Muscle of back (tissue), 11 donors: ENCODE data around the gene TRERF1. TPM values are rescaled to one million over a fixed set of nuclear protein-coding genes. Genes with fewer than 3 reads are reported as not detected.

ENCODE experiments used
- DNase-seq, 3 donors: peaks; one replicate each; pipeline versions ENCODE4 v3.0.0 to v3.0.0-alpha.2; 2013
- polyA plus RNA-seq, 10 donors: library from polyadenylated mRNA; unstranded; fragments of 120-200 nt; gene quantifications; one replicate each; pipeline ENCODE4 v1.2.1, GENCODE V29; 2013; ENCODE audit not compliant: insufficient read length in 10 of 10

Gene TRERF1
- polyA plus RNA-seq, 10 donors = 7.1 to 12.6 (median 8.7) TPM

- peak in 2 of 3 donors; percentile 30 to 59 for DNase-seq
Observed at GRCh38 chr6:42313941-42314570, 137.7 kb downstream of the TRERF1 start.

- DNase-seq = no peak
Observed at GRCh38 chr6:42313038-42313437, 138.7 kb downstream of the TRERF1 start.

- DNase-seq = no peak
Observed at GRCh38 chr6:42307141-42307470, 144.6 kb downstream of the TRERF1 start.

GRCh38 chr6:42306439-42307140, 145.1 kb downstream of the TRERF1 start:
- DNase-seq = no peak

- DNase-seq = no peak
Observed at GRCh38 chr6:42304053-42304712, 147.5 kb downstream of the TRERF1 start.

- DNase-seq = peak in 1 of 3 donors; percentile 36
Observed at GRCh38 chr6:42302411-42302810, 149.3 kb downstream of the TRERF1 start.

- DNase-seq = no peak
Observed at GRCh38 chr6:42301986-42302385, 149.7 kb downstream of the TRERF1 start.

GRCh38 chr6:42300701-42301100, 151.0 kb downstream of the TRERF1 start:
- DNase-seq = no peak

GRCh38 chr6:42300185-42300584, 151.5 kb downstream of the TRERF1 start:
- no peak for DNase-seq

- DNase-seq = no peak
Observed at GRCh38 chr6:42297661-42298060, 154.1 kb downstream of the TRERF1 start.

GRCh38 chr6:42296614-42297013, 155.1 kb downstream of the TRERF1 start:
- DNase-seq = no peak

GRCh38 chr6:42295677-42296076, 156.0 kb downstream of the TRERF1 start:
- no peak for DNase-seq

GRCh38 chr6:42295181-42295580, 156.5 kb downstream of the TRERF1 start:
- DNase-seq = no peak

GRCh38 chr6:42294759-42295158, 157.0 kb downstream of the TRERF1 start:
- no peak for DNase-seq

- no peak for DNase-seq
Observed at GRCh38 chr6:42293386-42293977, 158.2 kb downstream of the TRERF1 start.

GRCh38 chr6:42292004-42292740, 159.6 kb downstream of the TRERF1 start:
- no peak for DNase-seq

- DNase-seq = no peak
Observed at GRCh38 chr6:42287756-42288155, 164.0 kb downstream of the TRERF1 start.

GRCh38 chr6:42281570-42281969, 170.2 kb downstream of the TRERF1 start:
- DNase-seq = no peak

GRCh38 chr6:42280966-42281533, 170.7 kb downstream of the TRERF1 start:
- peak in 1 of 3 donors; percentile 62 for DNase-seq

- DNase-seq = peak in 1 of 3 donors; percentile 45
Observed at GRCh38 chr6:42279966-42280629, 171.6 kb downstream of the TRERF1 start.
